Astrocyte (in vitro differentiated cells and primary cell): ENCODE data around the gene DNAJC18. TPM values are rescaled to one million over a fixed set of nuclear protein-coding genes. Genes with fewer than 3 reads are reported as not detected.

Source experiments
- DNase-seq: peaks from one replicate; pipeline ENCODE4 v3.0.0-alpha.2; 2010; ENCODE audit warnings: low read depth
- FAIRE-seq: peaks from 2 replicates; lab custom pipeline; 2011; peaks lifted over from hg19 to GRCh38; lab: Jason Lieb, UNC
- H2AFZ ChIP-seq: 2 replicates; pipeline ENCODE4 v1.6.0; 2012; ENCODE audit warnings: low read depth, low read length, inconsistent platforms
- H3K27ac ChIP-seq: 2 replicates; pipeline ENCODE4 v1.5.1; 2011; ENCODE audit warnings: low read depth, low read length, inconsistent platforms
- H3K27me3 ChIP-seq: 2 replicates; pipeline ENCODE4 v1.6.0; 2011; ENCODE audit warnings: low read length, inconsistent platforms; ENCODE audit not compliant: insufficient read depth
- H3K36me3 ChIP-seq: 2 replicates; pipeline ENCODE4 v1.5.1; 2011; ENCODE audit warnings: low read length, inconsistent platforms; ENCODE audit not compliant: insufficient read depth
- H3K4me1 ChIP-seq: 2 replicates; pipeline ENCODE4 v1.5.1; 2011; ENCODE audit warnings: low read length, inconsistent platforms; ENCODE audit not compliant: insufficient read depth
- H3K4me2 ChIP-seq: 2 replicates; pipeline ENCODE4 v1.6.0; 2012; ENCODE audit warnings: low read length, inconsistent platforms
- H3K4me3 ChIP-seq: 2 replicates; pipeline ENCODE4 v1.5.1; 2011; ENCODE audit warnings: low read depth, mild to moderate bottlenecking, low read length, inconsistent platforms; ENCODE audit not compliant: insufficient read depth
- H3K79me2 ChIP-seq: 2 replicates; pipeline ENCODE4 v1.6.0; 2012; ENCODE audit warnings: mild to moderate bottlenecking, low read length, inconsistent platforms; ENCODE audit not compliant: insufficient read depth
- H3K9ac ChIP-seq: 2 replicates; pipeline ENCODE4 v1.6.0; 2012; ENCODE audit warnings: mild to moderate bottlenecking, low read length, inconsistent platforms
- H3K9me3 ChIP-seq: 2 replicates; pipeline ENCODE4 v1.5.1; 2012; ENCODE audit warnings: low read depth, mild to moderate bottlenecking, low read length, inconsistent platforms; ENCODE audit not compliant: insufficient read depth
- H4K20me1 ChIP-seq: 2 replicates; pipeline ENCODE4 v1.6.0; 2012; ENCODE audit warnings: low read length, inconsistent platforms; ENCODE audit not compliant: insufficient read depth
- H3K27ac Mint-ChIP-seq: one replicate; pipeline ENCODE4 v1.8.0; 2021; ENCODE audit warnings: mild to moderate bottlenecking, mixed read lengths; ENCODE audit not compliant: unreplicated experiment
- H3K27me3 Mint-ChIP-seq: one replicate; pipeline ENCODE4 v1.8.0; 2021; ENCODE audit warnings: low read depth, mixed read lengths; ENCODE audit not compliant: unreplicated experiment
- H3K36me3 Mint-ChIP-seq: one replicate; pipeline ENCODE4 v1.8.0; 2021; ENCODE audit warnings: low read depth, mixed read lengths; ENCODE audit not compliant: unreplicated experiment
- H3K4me1 Mint-ChIP-seq: one replicate; pipeline ENCODE4 v1.8.0; 2021; ENCODE audit warnings: low read depth, mixed read lengths; ENCODE audit not compliant: unreplicated experiment
- H3K4me3 Mint-ChIP-seq: one replicate; pipeline ENCODE4 v1.8.0; 2021; ENCODE audit warnings: mild to moderate bottlenecking, moderate library complexity, mixed read lengths; ENCODE audit not compliant: unreplicated experiment
- H3K9me3 Mint-ChIP-seq: one replicate; pipeline ENCODE4 v1.8.0; 2021; ENCODE audit warnings: mild to moderate bottlenecking, mixed read lengths; ENCODE audit not compliant: unreplicated experiment
- EZH2 ChIP-seq: IDR thresholded peaks from 2 replicates; pipeline ENCODE4 v1.6.1; 2012; ENCODE audit warnings: mild to moderate bottlenecking, low read length, inconsistent platforms; ENCODE audit not compliant: insufficient read depth
- total RNA-seq: library from RNA; stranded (reverse); gene quantifications from 2 replicates; pipeline ENCODE4 v1.2.1, GENCODE V29; 2021
- TF ChIP-seq, protein P1 (sequence below): IDR thresholded peaks from 2 replicates; pipeline ENCODE4 v1.5.1; 2011; ENCODE audit warnings: low read depth, mild to moderate bottlenecking, inconsistent platforms, low read length, moderate library complexity; ENCODE audit not compliant: insufficient read depth

DNAJC18 gene
- total RNA-seq, 1 donor from 2014 or later: 18.8 TPM

DNA sequence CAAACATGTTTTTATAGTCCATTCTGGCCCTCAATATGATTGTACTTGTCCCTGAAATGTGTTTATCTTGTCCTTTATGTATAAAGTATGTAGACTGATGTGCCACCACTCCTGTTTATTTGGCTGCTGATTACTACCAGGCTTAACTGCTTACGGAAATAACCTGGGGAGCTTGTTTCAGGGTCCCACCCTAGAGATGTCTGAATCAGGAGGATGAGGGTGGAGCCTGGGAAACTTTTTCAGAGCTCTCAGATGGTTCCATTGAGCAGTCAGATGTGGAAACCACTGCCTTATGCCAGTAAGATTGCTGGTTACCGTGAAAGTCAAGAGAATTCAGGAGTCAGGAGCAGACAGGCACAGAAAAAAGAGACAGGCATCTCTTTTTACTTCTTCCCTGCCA is 75.4 kb downstream of the DNAJC18 start:
- Histone ChIP-seq H3K36me3 (peaks cover 30% of the 10 kb centered on the region), H3K4me3 (no peak overlapping the region), H3K9me3 (no peaks in the 10 kb centered on the region), H3K27me3 (no peaks in the 10 kb centered on the region), H3K4me2 (no peak overlapping the region), H3K79me2 (peaks cover 54% of the 10 kb centered on the region), H2AFZ (no peak overlapping the region), H3K9ac (no peak overlapping the region), H4K20me1 (peaks cover 49% of the 10 kb centered on the region), H3K4me1 (no peaks in the 10 kb centered on the region), H3K27ac (no peak overlapping the region)
- Mint-ChIP-seq H3K9me3 (no peaks in the 10 kb centered on the region), H3K4me1 (peaks cover 2% of the 10 kb centered on the region), H3K36me3 (peaks cover 14% of the 10 kb centered on the region), H3K27ac (no peak overlapping the region), H3K27me3 (no peaks in the 10 kb centered on the region), H3K4me3 (no peak overlapping the region)
- no peak for TF ChIP-seq EZH2
- TF ChIP-seq, protein P1, sequence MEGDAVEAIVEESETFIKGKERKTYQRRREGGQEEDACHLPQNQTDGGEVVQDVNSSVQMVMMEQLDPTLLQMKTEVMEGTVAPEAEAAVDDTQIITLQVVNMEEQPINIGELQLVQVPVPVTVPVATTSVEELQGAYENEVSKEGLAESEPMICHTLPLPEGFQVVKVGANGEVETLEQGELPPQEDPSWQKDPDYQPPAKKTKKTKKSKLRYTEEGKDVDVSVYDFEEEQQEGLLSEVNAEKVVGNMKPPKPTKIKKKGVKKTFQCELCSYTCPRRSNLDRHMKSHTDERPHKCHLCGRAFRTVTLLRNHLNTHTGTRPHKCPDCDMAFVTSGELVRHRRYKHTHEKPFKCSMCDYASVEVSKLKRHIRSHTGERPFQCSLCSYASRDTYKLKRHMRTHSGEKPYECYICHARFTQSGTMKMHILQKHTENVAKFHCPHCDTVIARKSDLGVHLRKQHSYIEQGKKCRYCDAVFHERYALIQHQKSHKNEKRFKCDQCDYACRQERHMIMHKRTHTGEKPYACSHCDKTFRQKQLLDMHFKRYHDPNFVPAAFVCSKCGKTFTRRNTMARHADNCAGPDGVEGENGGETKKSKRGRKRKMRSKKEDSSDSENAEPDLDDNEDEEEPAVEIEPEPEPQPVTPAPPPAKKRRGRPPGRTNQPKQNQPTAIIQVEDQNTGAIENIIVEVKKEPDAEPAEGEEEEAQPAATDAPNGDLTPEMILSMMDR: no peak
- FAIRE-seq (no peak), DNase-seq (no peak)

DNA sequence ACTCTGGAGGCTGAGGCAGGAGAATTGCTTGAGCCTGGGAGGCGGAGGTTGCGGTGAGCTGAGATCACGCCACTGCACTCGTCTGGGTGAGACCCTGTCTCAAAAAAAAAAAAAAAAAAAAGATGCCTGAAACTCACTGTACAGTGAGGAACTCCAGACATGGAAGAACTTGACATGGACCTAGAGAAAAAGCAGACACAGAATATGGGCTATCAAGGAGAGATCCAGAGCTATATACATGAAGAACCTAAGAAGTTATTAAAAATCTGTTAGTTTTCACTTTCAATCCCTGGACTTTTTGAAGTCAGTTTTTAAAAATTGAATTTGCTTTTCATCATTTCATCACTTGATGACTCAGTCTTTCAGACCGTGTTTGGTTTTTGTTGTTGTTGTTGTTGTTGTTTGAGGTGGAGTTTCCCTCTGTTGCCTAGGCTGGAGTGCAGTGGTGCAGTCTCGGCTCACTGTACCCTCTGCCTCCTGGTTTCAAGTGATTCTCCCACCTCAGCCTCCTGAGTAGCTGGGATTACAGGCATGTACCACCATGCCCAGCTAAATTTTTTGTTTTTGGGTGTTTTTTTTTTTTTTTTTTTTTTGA is 77.4 kb downstream of the DNAJC18 start:
- Histone ChIP-seq H3K4me2 (no peak overlapping the region), H4K20me1 (peaks cover 68% of the 10 kb centered on the region), H2AFZ (no peak overlapping the region), H3K27me3 (no peaks in the 10 kb centered on the region), H3K27ac (no peak overlapping the region), H3K79me2 (peaks cover 75% of the 10 kb centered on the region), H3K4me1 (no peaks in the 10 kb centered on the region), H3K9me3 (no peaks in the 10 kb centered on the region), H3K36me3 (peaks cover 25% of the 10 kb centered on the region), H3K9ac (no peak overlapping the region), H3K4me3 (no peak overlapping the region)
- DNase-seq (no peak), FAIRE-seq (no peak)
- TF ChIP-seq, protein P1: no peak
- no peak for TF ChIP-seq EZH2
- H3K36me3 Mint-ChIP-seq: peaks cover 17% of the 10 kb centered on the region
- H3K4me3 Mint-ChIP-seq: no peak overlapping the region
- H3K27ac Mint-ChIP-seq: no peak overlapping the region
- no peaks in the 10 kb centered on the region for H3K27me3 Mint-ChIP-seq
- H3K4me1 Mint-ChIP-seq: peaks cover 4% of the 10 kb centered on the region
- H3K9me3 Mint-ChIP-seq: no peaks in the 10 kb centered on the region

DNA sequence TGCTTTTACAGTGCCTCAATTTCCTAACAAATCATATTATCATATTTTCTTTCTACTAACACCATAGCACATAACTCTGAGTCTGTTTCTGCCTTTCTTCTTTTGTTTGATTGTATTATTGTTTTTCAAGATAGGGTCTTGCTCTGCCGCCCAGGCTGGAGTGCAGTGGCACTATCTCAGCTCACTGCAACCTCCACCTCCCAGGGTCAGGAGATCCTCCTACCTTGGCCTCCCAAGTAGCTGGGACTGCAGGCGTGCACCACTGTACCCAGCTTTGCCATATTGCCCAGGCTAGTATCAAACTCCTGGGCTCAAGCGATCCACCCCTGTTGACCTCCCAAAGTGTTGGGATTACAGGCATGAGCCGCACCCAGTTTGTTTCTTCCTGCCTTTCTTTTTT is 78.9 kb downstream of the DNAJC18 start:
- peaks cover 86% of the 10 kb centered on the region for H3K79me2 ChIP-seq
- no peak overlapping the region for H3K9ac ChIP-seq
- H3K27ac Mint-ChIP-seq: no peak overlapping the region
- H2AFZ ChIP-seq: no peak overlapping the region
- H3K4me2 ChIP-seq: no peak overlapping the region
- H3K27me3 Mint-ChIP-seq: no peaks in the 10 kb centered on the region
- peaks cover 13% of the 10 kb centered on the region for H3K36me3 ChIP-seq
- no peaks in the 10 kb centered on the region for H3K4me1 ChIP-seq
- TF ChIP-seq, protein P1: no peak
- no peak for TF ChIP-seq EZH2
- no peak overlapping the region for H3K4me3 Mint-ChIP-seq
- FAIRE-seq: no peak
- peaks cover 18% of the 10 kb centered on the region for H3K36me3 Mint-ChIP-seq
- peaks cover 84% of the 10 kb centered on the region for H4K20me1 ChIP-seq
- no peak overlapping the region for H3K27ac ChIP-seq
- H3K4me1 Mint-ChIP-seq: peaks cover 4% of the 10 kb centered on the region
- no peaks in the 10 kb centered on the region for H3K9me3 Mint-ChIP-seq
- H3K4me3 ChIP-seq: no peak overlapping the region
- no peaks in the 10 kb centered on the region for H3K9me3 ChIP-seq
- H3K27me3 ChIP-seq: no peaks in the 10 kb centered on the region
- DNase-seq: no peak
